Upper lobe of left lung (tissue), 4 donors: ENCODE data around the gene TAS2R30.

ENCODE experiments used
- CTCF ChIP-seq, 6 experiments: fragments of 450-650 bp in 4 of 6; fragments of 200-600 bp in 2 of 6; sonication (generic) in 2 of 6; IDR thresholded peaks; one replicate each; pipeline ENCODE4 v1.5.1; 2016 to 2019; ENCODE audit warnings: antibody characterized with exemption in 6 of 6
- EP300 ChIP-seq, 4 donors: sonication (generic); formaldehyde crosslinking; IDR thresholded peaks; one replicate each; pipeline ENCODE4 v1.5.1; 2017; ENCODE audit warnings: antibody characterized with exemption in 4 of 4, control low read depth in 2 of 4
- POLR2A ChIP-seq, 4 donors: fragments of 450-650 bp; IDR thresholded peaks; one replicate each; pipeline ENCODE4 v1.5.1; 2016 to 2017; ENCODE audit warnings: antibody characterized with exemption in 4 of 4, mild to moderate bottlenecking in 2 of 4
- POLR2AphosphoS5 ChIP-seq, 2 donors: sonication (generic); formaldehyde crosslinking; IDR thresholded peaks; one replicate each; pipeline ENCODE4 v1.5.1; 2017; ENCODE audit warnings: antibody characterized with exemption in 2 of 2

- no peak for TF ChIP-seq CTCF (IDR thresholded peaks at IDR 0.05)
- TF ChIP-seq POLR2AphosphoS5 (IDR thresholded peaks at IDR 0.05): no peak
- TF ChIP-seq POLR2A (IDR thresholded peaks at IDR 0.05): no peak
- no peak for TF ChIP-seq EP300 (IDR thresholded peaks at IDR 0.05)
Measured at GRCh38 chr12:11182529-11182928, 48.1 kb upstream of the TAS2R30 start.
